Measurements from ENCODE around the gene PCP2. TPM values are rescaled to one million over a fixed set of nuclear protein-coding genes. Genes with fewer than 3 reads are reported as not detected.
A peak's percentile ranks its signal among the peaks of the same experiment; 100 is the strongest.

The PCP2 gene
- total RNA-seq, 5 donors from 2014 or later (not counting 1 experiment from before 2014, with no cell fraction given) = 1.6 to 8.9 (median 5.9) TPM

- Mint-ChIP-seq H3K27me3 (peaks cover 18 to 23% of the 10 kb centered on the region in 2 donors), H3K4me1 (peaks cover 0 to 11% (median 0%) of the 10 kb centered on the region in 3 donors), H3K4me3 (no peak overlapping the region), H3K9me3 (no peaks in the 10 kb centered on the region), H3K36me3 (no peaks in the 10 kb centered on the region), H3K27ac (no peak overlapping the region)
- H3K36me3 ChIP-seq (ENCODE audit: control insufficient read depth in 2 of 2, extremely low read depth in 1 of 2, insufficient read depth in 1 of 2, low read length in 1 of 2) = no peaks in the 10 kb centered on the region
- no peak overlapping the region for H3K27ac ChIP-seq (ENCODE audit: low read length)
- POLR2A ChIA-PET = interaction anchor here in 1 of 2 donors (0.6 kb wide), 1 partner anchor 15 kb away, joined by 7 read pairs; no protein-coding TSS in a partner anchor
- 67% methylated on average over 8 of the region's 14 CpGs for WGBS (ENCODE audit: insufficient coverage)
- peaks cover 0 to 47% of the 10 kb centered on the region in 2 experiments for H3K27me3 ChIP-seq (replicated peaks in 1 of 2; ENCODE audit: control insufficient read depth in 2 of 2, extremely low read depth in 1 of 2, insufficient read depth in 2 of 2, low read length in 1 of 2)
- peaks cover 5 to 7% of the 10 kb centered on the region in 2 experiments for H3K4me1 ChIP-seq (ENCODE audit: control insufficient read depth in 1 of 2, extremely low read depth in 1 of 2, insufficient read depth in 2 of 2, low read length in 2 of 2)
- H3K9me3 ChIP-seq = no peaks in the 10 kb centered on the region
- CTCF ChIA-PET = interaction anchor here in 1 of 2 donors (0.6 kb wide), 2 partner anchors 37 to 521 kb away, joined by 4 to 5 read pairs; no protein-coding TSS in a partner anchor
- ATAC-seq (replicated peaks in 1 of 4) (peak in 2 of 4 experiments; percentile 23 to 64), DNase-seq (peak in 11 of 35 experiments; percentile 18 to 41 (median 23))
- no peak overlapping the region for H3K4me3 ChIP-seq (ENCODE audit: control insufficient read depth in 1 of 2, extremely low read depth in 1 of 2, low read length in 1 of 2)
Observed at GRCh38 chr19:7605490-7606222, 27.9 kb downstream of the PCP2 start.

- CTCF ChIA-PET = no interaction called here
- DNase-seq = no peak
- 93% methylated on average over 9 of the region's 9 CpGs for WGBS (ENCODE audit: insufficient coverage)
Observed at GRCh38 chr19:7603919-7604318, 29.6 kb downstream of the PCP2 start.

GRCh38 chr19:7602935-7603497, 30.5 kb downstream of the PCP2 start:
- ATAC-seq (replicated peaks in 1 of 4) (no peak), DNase-seq (no peak)
- Histone ChIP-seq H3K27ac (ENCODE audit: low read length) (no peak overlapping the region), H3K4me1 (ENCODE audit: control insufficient read depth in 1 of 2, extremely low read depth in 1 of 2, insufficient read depth in 2 of 2, low read length in 2 of 2) (peaks cover 5 to 7% of the 10 kb centered on the region in 2 experiments), H3K9me3 (no peaks in the 10 kb centered on the region), H3K36me3 (ENCODE audit: control insufficient read depth in 2 of 2, extremely low read depth in 1 of 2, insufficient read depth in 1 of 2, low read length in 1 of 2) (no peaks in the 10 kb centered on the region), H3K4me3 (ENCODE audit: control insufficient read depth in 1 of 2, extremely low read depth in 1 of 2, low read length in 1 of 2) (no peak overlapping the region), H3K27me3 (replicated peaks in 1 of 2; ENCODE audit: control insufficient read depth in 2 of 2, extremely low read depth in 1 of 2, insufficient read depth in 2 of 2, low read length in 1 of 2) (peaks cover 2 to 54% of the 10 kb centered on the region in 2 experiments)
- no peaks in the 10 kb centered on the region for H3K36me3 Mint-ChIP-seq
- WGBS (ENCODE audit: insufficient coverage) = 70% methylated on average over 4 of the region's 11 CpGs
- peaks cover 27 to 28% of the 10 kb centered on the region in 2 donors for H3K27me3 Mint-ChIP-seq
- no peak overlapping the region for H3K27ac Mint-ChIP-seq
- H3K4me3 Mint-ChIP-seq = no peak overlapping the region
- ChIA-PET CTCF (interaction anchor here in 1 of 2 donors (0.6 kb wide), 1 partner anchor 30 kb away, joined by 10 read pairs; no protein-coding TSS in a partner anchor), POLR2A (no interaction called here)
- H3K4me1 Mint-ChIP-seq = peaks cover 0 to 11% (median 0%) of the 10 kb centered on the region in 3 donors
- H3K9me3 Mint-ChIP-seq = no peaks in the 10 kb centered on the region

More at GRCh38 chr19:7603919-7604318, 29.6 kb downstream of the PCP2 start:
- peaks cover 5 to 7% of the 10 kb centered on the region in 2 experiments for H3K4me1 ChIP-seq (ENCODE audit: control insufficient read depth in 1 of 2, extremely low read depth in 1 of 2, insufficient read depth in 2 of 2, low read length in 2 of 2)
- H3K9me3 Mint-ChIP-seq = no peaks in the 10 kb centered on the region
- H3K36me3 ChIP-seq (ENCODE audit: control insufficient read depth in 2 of 2, extremely low read depth in 1 of 2, insufficient read depth in 1 of 2, low read length in 1 of 2) = no peaks in the 10 kb centered on the region
- no peak overlapping the region for H3K4me3 ChIP-seq (ENCODE audit: control insufficient read depth in 1 of 2, extremely low read depth in 1 of 2, low read length in 1 of 2)
- H3K36me3 Mint-ChIP-seq = no peaks in the 10 kb centered on the region
- H3K27ac Mint-ChIP-seq = no peak overlapping the region
- H3K4me3 Mint-ChIP-seq = no peak overlapping the region
- H3K27me3 Mint-ChIP-seq = peaks cover 19 to 23% of the 10 kb centered on the region in 2 donors
- peaks cover 0 to 11% (median 0%) of the 10 kb centered on the region in 3 donors for H3K4me1 Mint-ChIP-seq
- peaks cover 0 to 48% of the 10 kb centered on the region in 2 experiments for H3K27me3 ChIP-seq (replicated peaks in 1 of 2; ENCODE audit: control insufficient read depth in 2 of 2, extremely low read depth in 1 of 2, insufficient read depth in 2 of 2, low read length in 1 of 2)
- no peak for ATAC-seq (replicated peaks in 1 of 4)
- no peaks in the 10 kb centered on the region for H3K9me3 ChIP-seq
- no peak overlapping the region for H3K27ac ChIP-seq (ENCODE audit: low read length)
- POLR2A ChIA-PET = no interaction called here

- Histone ChIP-seq H3K9me3 (no peaks in the 10 kb centered on the region), H3K4me1 (ENCODE audit: control insufficient read depth in 1 of 2, extremely low read depth in 1 of 2, insufficient read depth in 2 of 2, low read length in 2 of 2) (peaks cover 4 to 7% of the 10 kb centered on the region in 2 experiments), H3K36me3 (ENCODE audit: control insufficient read depth in 2 of 2, extremely low read depth in 1 of 2, insufficient read depth in 1 of 2, low read length in 1 of 2) (no peaks in the 10 kb centered on the region), H3K4me3 (ENCODE audit: control insufficient read depth in 1 of 2, extremely low read depth in 1 of 2, low read length in 1 of 2) (no peak overlapping the region), H3K27ac (ENCODE audit: low read length) (no peak overlapping the region), H3K27me3 (replicated peaks in 1 of 2; ENCODE audit: control insufficient read depth in 2 of 2, extremely low read depth in 1 of 2, insufficient read depth in 2 of 2, low read length in 1 of 2) (peaks cover 2 to 54% of the 10 kb centered on the region in 2 experiments)
- H3K4me1 Mint-ChIP-seq = peaks cover 0 to 11% (median 0%) of the 10 kb centered on the region in 3 donors
- no peak overlapping the region for H3K4me3 Mint-ChIP-seq
- 45% methylated on average over 11 of the region's 15 CpGs for WGBS (ENCODE audit: insufficient coverage)
- peaks cover 33 to 34% of the 10 kb centered on the region in 2 donors for H3K27me3 Mint-ChIP-seq
- no peak for ATAC-seq (replicated peaks in 1 of 4)
- H3K9me3 Mint-ChIP-seq = no peaks in the 10 kb centered on the region
- DNase-seq = no peak
- no peaks in the 10 kb centered on the region for H3K36me3 Mint-ChIP-seq
- ChIA-PET POLR2A (no interaction called here), CTCF (no interaction called here)
- no peak overlapping the region for H3K27ac Mint-ChIP-seq
Observed at GRCh38 chr19:7602240-7602934, 31.1 kb downstream of the PCP2 start.

GRCh38 chr19:7600721-7601120, 32.8 kb downstream of the PCP2 start:
- DNase-seq (no peak), ATAC-seq (replicated peaks in 1 of 4) (no peak)
- peaks cover 0 to 5% (median 2%) of the 10 kb centered on the region in 3 donors for H3K4me1 Mint-ChIP-seq
- H3K9me3 ChIP-seq = no peaks in the 10 kb centered on the region
- no peak overlapping the region for H3K4me3 Mint-ChIP-seq
- no peak overlapping the region for H3K4me3 ChIP-seq (ENCODE audit: control insufficient read depth in 1 of 2, extremely low read depth in 1 of 2, low read length in 1 of 2)
- H3K36me3 ChIP-seq (ENCODE audit: control insufficient read depth in 2 of 2, extremely low read depth in 1 of 2, insufficient read depth in 1 of 2, low read length in 1 of 2) = no peaks in the 10 kb centered on the region
- ChIA-PET POLR2A (interaction anchor here in 1 of 2 donors (0.6 kb wide), 1 partner anchor 1614 kb away, joined by 10 read pairs; no protein-coding TSS in a partner anchor), CTCF (no interaction called here)
- no peaks in the 10 kb centered on the region for H3K9me3 Mint-ChIP-seq
- H3K27ac ChIP-seq (ENCODE audit: low read length) = no peak overlapping the region
- peaks cover 0 to 12% of the 10 kb centered on the region in 2 experiments for H3K4me1 ChIP-seq (ENCODE audit: control insufficient read depth in 1 of 2, extremely low read depth in 1 of 2, insufficient read depth in 2 of 2, low read length in 2 of 2)
- peaks cover 36 to 38% of the 10 kb centered on the region in 2 donors for H3K27me3 Mint-ChIP-seq
- H3K27me3 ChIP-seq (replicated peaks in 1 of 2; ENCODE audit: control insufficient read depth in 2 of 2, extremely low read depth in 1 of 2, insufficient read depth in 2 of 2, low read length in 1 of 2) = peaks cover 2 to 54% of the 10 kb centered on the region in 2 experiments
- H3K27ac Mint-ChIP-seq = no peak overlapping the region
- no peaks in the 10 kb centered on the region for H3K36me3 Mint-ChIP-seq

GRCh38 chr19:7598180-7598579, 35.3 kb downstream of the PCP2 start:
- Histone ChIP-seq H3K4me3 (ENCODE audit: control insufficient read depth in 1 of 2, extremely low read depth in 1 of 2, low read length in 1 of 2) (no peak overlapping the region), H3K27me3 (replicated peaks in 1 of 2; ENCODE audit: control insufficient read depth in 2 of 2, extremely low read depth in 1 of 2, insufficient read depth in 2 of 2, low read length in 1 of 2) (peaks cover 2 to 49% of the 10 kb centered on the region in 2 experiments), H3K9me3 (no peaks in the 10 kb centered on the region), H3K36me3 (ENCODE audit: control insufficient read depth in 2 of 2, extremely low read depth in 1 of 2, insufficient read depth in 1 of 2, low read length in 1 of 2) (no peaks in the 10 kb centered on the region), H3K27ac (ENCODE audit: low read length) (no peak overlapping the region), H3K4me1 (ENCODE audit: control insufficient read depth in 1 of 2, extremely low read depth in 1 of 2, insufficient read depth in 2 of 2, low read length in 2 of 2) (peaks cover 0 to 10% of the 10 kb centered on the region in 2 experiments)
- ATAC-seq (replicated peaks in 1 of 4) (no peak), DNase-seq (no peak)
- H3K9me3 Mint-ChIP-seq = no peaks in the 10 kb centered on the region
- ChIA-PET POLR2A (no interaction called here), CTCF (interaction anchor here (0.6 to 0.9 kb wide), 3 partner anchors 11 to 200 kb away, joined by 3 to 6 read pairs (median 3); no protein-coding TSS in a partner anchor)
- no peak overlapping the region for H3K27ac Mint-ChIP-seq
- peaks cover 45 to 46% of the 10 kb centered on the region in 2 donors for H3K27me3 Mint-ChIP-seq
- WGBS (ENCODE audit: insufficient coverage) = 46% methylated on average over 5 of the region's 6 CpGs
- peaks cover 5 to 7% (median 6%) of the 10 kb centered on the region in 3 donors for H3K4me1 Mint-ChIP-seq
- peak overlapping the region in 1 of 3 donors; percentile 28 for H3K4me3 Mint-ChIP-seq
- no peaks in the 10 kb centered on the region for H3K36me3 Mint-ChIP-seq

All from T-cell (primary cell).